ENCODE data around the gene CDK6. TPM values are rescaled to one million over a fixed set of nuclear protein-coding genes. Genes with fewer than 3 reads are reported as not detected.

CDK6 gene
- total RNA-seq, 4 donors from 2014 or later, result 19.7 to 51.1 (median 33.8) TPM

DNA sequence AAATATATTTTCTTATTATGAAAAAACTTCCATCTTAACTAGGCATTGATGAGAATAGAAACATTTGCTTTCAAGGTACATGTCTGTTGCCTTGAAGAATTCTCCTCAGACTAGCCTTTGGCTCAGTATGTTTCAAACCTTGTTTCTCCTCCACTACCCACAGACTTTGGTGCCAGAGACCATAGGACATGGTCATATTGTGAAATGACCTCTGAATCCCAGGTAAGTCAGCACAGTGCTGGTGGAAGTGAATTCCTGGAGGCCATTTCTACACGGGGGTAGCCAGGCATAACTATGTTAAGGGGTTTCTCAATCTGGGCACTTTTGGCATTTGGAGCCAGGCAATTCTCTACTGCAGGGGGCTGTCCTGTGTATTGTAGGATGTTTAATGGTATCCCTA lies 133.8 kb downstream of the CDK6 start:
- H3K9me3 ChIP-seq, result no peaks in the 10 kb centered on the region

DNA sequence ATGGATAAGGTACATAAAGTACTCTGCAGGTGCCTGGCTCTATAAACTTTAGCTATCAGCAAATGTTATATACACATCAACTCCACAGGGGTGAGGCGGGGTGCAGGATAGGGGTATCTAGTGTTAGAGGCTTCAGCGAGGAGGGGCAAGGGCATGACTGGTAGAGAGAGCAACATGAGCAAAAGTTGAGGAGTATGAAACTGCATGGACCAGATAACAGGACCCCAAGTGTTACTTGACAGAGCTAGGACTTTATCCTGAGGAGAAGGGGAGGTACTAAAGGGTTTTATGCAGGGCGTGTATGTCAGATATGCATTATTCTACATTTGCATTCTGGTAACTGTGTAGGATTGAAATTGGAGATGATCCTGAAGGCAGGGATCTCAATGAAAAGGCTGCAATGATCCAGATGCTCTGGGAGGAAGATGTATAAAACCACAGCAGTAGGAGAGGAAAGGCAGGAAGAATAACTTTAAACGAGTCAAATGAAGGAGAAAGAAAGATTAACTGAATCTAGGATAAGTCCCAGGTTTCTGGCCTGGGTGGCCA lies 136.3 kb downstream of the CDK6 start:
- H3K27me3 ChIP-seq, result no peaks in the 10 kb centered on the region
- no peaks in the 10 kb centered on the region for H3K9me3 ChIP-seq
- H3K4me1 ChIP-seq, result peaks cover 8 to 48% (median 18%) of the 10 kb centered on the region in 3 donors
- ATAC-seq, result no peak
- no peak overlapping the region for H3K4me3 ChIP-seq
- no peaks in the 10 kb centered on the region for H3K36me3 ChIP-seq
- TF ChIP-seq EP300 (IDR thresholded peaks at IDR 0.05) (no peak), POLR2AphosphoS5 (IDR thresholded peaks at IDR 0.05) (no peak), POLR2A (IDR thresholded peaks at IDR 0.05) (no peak)
- TF ChIP-seq, protein P1, sequence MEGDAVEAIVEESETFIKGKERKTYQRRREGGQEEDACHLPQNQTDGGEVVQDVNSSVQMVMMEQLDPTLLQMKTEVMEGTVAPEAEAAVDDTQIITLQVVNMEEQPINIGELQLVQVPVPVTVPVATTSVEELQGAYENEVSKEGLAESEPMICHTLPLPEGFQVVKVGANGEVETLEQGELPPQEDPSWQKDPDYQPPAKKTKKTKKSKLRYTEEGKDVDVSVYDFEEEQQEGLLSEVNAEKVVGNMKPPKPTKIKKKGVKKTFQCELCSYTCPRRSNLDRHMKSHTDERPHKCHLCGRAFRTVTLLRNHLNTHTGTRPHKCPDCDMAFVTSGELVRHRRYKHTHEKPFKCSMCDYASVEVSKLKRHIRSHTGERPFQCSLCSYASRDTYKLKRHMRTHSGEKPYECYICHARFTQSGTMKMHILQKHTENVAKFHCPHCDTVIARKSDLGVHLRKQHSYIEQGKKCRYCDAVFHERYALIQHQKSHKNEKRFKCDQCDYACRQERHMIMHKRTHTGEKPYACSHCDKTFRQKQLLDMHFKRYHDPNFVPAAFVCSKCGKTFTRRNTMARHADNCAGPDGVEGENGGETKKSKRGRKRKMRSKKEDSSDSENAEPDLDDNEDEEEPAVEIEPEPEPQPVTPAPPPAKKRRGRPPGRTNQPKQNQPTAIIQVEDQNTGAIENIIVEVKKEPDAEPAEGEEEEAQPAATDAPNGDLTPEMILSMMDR (IDR thresholded peaks at IDR 0.05), result no peak
- 78 to 84% methylated on average over 4 of the region's 4 CpGs for WGBS, 2 donors (ENCODE audit: low coverage in 1 of 2)
- H3K27ac ChIP-seq, result no peak overlapping the region

More for the DNA sequence above, 133.8 kb downstream of the CDK6 start:
- H3K27ac ChIP-seq, result no peak overlapping the region
- peaks cover 6 to 25% (median 9%) of the 10 kb centered on the region in 3 donors for H3K4me1 ChIP-seq
- no peaks in the 10 kb centered on the region for H3K27me3 ChIP-seq
- H3K36me3 ChIP-seq, result no peaks in the 10 kb centered on the region
- ATAC-seq, result no peak
- no peak overlapping the region for H3K4me3 ChIP-seq
- 89 to 100% methylated on average over 1 of the region's 1 CpG for WGBS, 2 donors (ENCODE audit: low coverage in 1 of 2)
- TF ChIP-seq POLR2A (IDR thresholded peaks at IDR 0.05), result no peak
- TF ChIP-seq EP300 (IDR thresholded peaks at IDR 0.05), result no peak
- TF ChIP-seq, protein P1 (IDR thresholded peaks at IDR 0.05), result no peak
- no peak for TF ChIP-seq POLR2AphosphoS5 (IDR thresholded peaks at IDR 0.05)

DNA sequence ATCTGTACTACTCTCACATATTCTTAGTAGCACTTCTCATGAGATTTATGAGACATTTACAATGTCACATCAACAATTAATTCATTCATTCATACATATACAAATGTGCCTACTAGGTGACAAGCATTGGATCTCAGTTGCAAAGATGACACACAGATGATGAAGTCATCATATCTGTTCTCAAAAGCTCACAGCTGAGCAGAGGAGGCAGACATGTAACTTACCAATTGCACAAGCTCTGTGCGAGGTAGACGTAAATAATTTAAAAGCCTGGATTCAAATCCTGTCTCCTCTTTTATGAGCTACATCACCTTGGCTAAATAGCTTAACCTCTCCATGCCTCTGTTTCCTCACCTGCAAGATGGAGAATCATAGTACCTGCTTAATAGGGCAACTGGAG lies 136.8 kb downstream of the CDK6 start:
- TF ChIP-seq POLR2A (IDR thresholded peaks at IDR 0.05), result no peak
- TF ChIP-seq, protein P1 (IDR thresholded peaks at IDR 0.05), result no peak
- H3K36me3 ChIP-seq, result no peaks in the 10 kb centered on the region
- H3K27me3 ChIP-seq, result no peaks in the 10 kb centered on the region
- no peaks in the 10 kb centered on the region for H3K9me3 ChIP-seq
- no peak overlapping the region for H3K27ac ChIP-seq
- peaks cover 8 to 53% (median 19%) of the 10 kb centered on the region in 3 donors for H3K4me1 ChIP-seq
- H3K4me3 ChIP-seq, result no peak overlapping the region
- 80 to 100% methylated on average over 2 of the region's 2 CpGs for WGBS, 2 donors (ENCODE audit: low coverage in 1 of 2)
- ATAC-seq, result no peak

DNA sequence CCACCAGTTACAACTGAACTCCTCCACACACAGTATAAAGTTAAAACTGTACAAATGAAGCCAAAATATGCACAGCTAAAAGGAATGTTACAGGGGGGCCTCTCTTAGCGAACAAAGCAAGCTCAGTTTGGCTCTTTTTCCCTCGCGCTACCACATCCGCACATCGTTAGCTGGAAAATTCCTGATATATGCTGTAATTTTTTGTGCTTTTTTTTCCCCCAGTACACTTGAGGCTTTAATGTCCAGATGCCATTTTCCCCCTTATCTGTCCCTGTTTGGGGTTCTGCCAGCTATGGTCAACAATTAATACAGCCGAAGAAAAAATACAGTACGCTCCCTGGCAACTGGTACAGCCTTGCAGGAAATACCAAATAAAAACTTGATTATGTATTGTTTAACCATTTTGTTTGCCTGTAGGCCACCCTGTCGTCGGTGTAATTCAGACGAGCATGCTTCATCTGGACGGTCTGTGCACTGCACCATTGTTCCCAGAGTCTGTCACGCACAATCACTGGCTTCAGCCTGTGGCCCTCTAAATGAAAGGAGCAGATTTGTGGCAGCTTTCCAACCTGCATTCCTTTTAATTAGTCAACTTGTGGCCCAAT lies 138.0 kb downstream of the CDK6 start:
- Histone ChIP-seq H3K36me3 (no peaks in the 10 kb centered on the region), H3K9me3 (no peaks in the 10 kb centered on the region), H3K27me3 (no peaks in the 10 kb centered on the region), H3K4me1 (peaks cover 8 to 57% (median 19%) of the 10 kb centered on the region in 3 donors), H3K4me3 (peak overlapping the region; percentile 16 to 27), H3K27ac (peak overlapping the region in 3 of 4 donors; percentile 65 to 83 (median 82))
- 3 to 13% methylated on average over 6 to 12 of the region's 12 CpGs for WGBS, 2 donors (ENCODE audit: low coverage in 1 of 2)
- ATAC-seq, result peak; percentile 40
- no peak for TF ChIP-seq POLR2A (IDR thresholded peaks at IDR 0.05)
- TF ChIP-seq EP300 (IDR thresholded peaks at IDR 0.05), result no peak
- TF ChIP-seq, protein P1 (IDR thresholded peaks at IDR 0.05), result peak in 2 of 4 experiments; percentile 23 to 31

DNA sequence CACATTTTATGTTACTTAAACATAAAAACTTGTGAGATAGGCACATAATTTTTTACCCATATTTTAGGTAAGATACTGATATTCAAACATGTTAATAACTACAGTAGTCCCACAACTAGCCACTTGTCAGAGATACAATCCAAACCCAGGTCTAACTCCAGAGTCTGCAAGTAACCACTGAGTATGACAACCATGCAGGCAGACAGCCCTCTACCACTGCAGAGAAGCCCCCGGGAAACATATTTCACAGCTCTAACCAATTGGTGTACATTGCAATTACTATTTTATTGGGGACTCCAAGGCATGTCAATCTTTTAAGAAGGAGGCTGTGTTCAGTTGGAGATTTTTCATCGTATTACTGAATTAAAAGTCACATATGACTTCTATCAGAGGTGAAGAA lies 139.0 kb downstream of the CDK6 start:
- H3K27ac ChIP-seq, result peak overlapping the region; percentile 28 to 83 (median 69)
- no peaks in the 10 kb centered on the region for H3K27me3 ChIP-seq
- TF ChIP-seq, protein P1 (IDR thresholded peaks at IDR 0.05), result no peak
- TF ChIP-seq POLR2A (IDR thresholded peaks at IDR 0.05) (no peak), POLR2AphosphoS5 (IDR thresholded peaks at IDR 0.05) (no peak), EP300 (IDR thresholded peaks at IDR 0.05) (no peak)
- no peaks in the 10 kb centered on the region for H3K9me3 ChIP-seq
- no peak for ATAC-seq
- WGBS, 2 donors (ENCODE audit: low coverage in 1 of 2), result 40 to 56% methylated on average over 2 of the region's 2 CpGs
- H3K4me3 ChIP-seq, result no peak overlapping the region
- peaks cover 8 to 57% (median 19%) of the 10 kb centered on the region in 3 donors for H3K4me1 ChIP-seq
- no peaks in the 10 kb centered on the region for H3K36me3 ChIP-seq

Data from gastroesophageal sphincter (tissue), 4 donors.